HG02840 (cell line): Measurements from ENCODE around the gene RPF1.
"Not testable (repeated sequence)": the region's sequence is repeated elsewhere in the genome, so short reads cannot be mapped to it uniquely, and the experiment has no call there.

ENCODE experiments used
- ATAC-seq: cut with Tn5 transposase; IDR thresholded peaks from one replicate; pipeline ENCODE4 v1.9.1; 2021; ENCODE audit warnings: mild to moderate bottlenecking, moderate library complexity, moderate number of reproducible peaks; ENCODE audit not compliant: unreplicated experiment, low FRiP score

The RPF1 gene

DNA sequence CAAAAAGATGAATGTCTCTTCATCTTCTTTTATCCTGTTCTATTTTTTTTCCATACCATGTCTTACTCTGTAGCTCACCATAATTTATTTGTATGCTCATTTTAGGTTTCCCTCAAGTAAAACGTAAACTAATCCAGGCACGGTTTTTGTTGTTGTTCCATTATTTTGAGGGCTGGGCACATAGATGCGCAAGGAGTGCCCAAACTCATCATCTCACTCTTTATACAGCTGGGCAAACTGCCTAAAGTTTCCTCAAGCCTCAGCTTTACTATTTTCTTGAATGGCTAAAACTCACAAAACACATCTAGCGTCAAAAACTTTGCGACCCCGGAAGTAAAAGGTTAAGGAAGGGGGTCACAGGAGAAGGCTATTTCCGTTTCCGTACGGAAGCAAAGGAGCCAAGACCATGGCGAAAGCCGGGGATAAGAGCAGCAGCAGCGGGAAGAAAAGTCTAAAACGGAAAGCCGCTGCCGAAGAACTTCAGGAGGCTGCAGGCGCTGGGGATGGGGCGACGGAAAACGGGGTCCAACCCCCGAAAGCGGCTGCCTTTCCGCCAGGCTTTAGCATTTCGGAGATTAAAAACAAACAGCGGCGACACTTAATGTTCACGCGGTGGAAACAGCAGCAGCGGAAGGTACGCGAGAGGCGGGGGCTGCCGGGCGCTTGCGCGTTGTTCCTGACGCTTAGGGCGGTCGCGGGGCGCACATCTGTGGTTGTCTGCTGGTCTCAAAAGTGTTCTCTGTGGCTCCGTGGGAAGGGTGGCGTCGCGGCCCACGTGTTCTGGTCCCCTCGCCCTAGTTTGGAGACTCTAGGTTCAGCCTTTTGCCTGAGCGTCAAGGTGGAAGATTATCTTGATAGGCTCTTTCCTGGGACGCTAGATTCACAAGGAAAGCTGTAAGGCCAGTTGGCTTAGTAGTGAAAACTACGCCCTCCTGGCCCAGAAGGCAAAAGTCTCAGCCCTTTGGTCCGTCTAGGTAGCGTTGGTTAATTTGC lies at the start of gene RPF1:
Gene RPF1 (plus strand): TSS at position 391 of the 993 bp plus-strand sequence. CDS start 16 bp downstream, at position 407.
- ATAC-seq: peak; percentile 98

GRCh38 chr1:84430546-84430945 lies 48.5 kb upstream of the RPF1 start:
- ATAC-seq: no peak

DNA sequence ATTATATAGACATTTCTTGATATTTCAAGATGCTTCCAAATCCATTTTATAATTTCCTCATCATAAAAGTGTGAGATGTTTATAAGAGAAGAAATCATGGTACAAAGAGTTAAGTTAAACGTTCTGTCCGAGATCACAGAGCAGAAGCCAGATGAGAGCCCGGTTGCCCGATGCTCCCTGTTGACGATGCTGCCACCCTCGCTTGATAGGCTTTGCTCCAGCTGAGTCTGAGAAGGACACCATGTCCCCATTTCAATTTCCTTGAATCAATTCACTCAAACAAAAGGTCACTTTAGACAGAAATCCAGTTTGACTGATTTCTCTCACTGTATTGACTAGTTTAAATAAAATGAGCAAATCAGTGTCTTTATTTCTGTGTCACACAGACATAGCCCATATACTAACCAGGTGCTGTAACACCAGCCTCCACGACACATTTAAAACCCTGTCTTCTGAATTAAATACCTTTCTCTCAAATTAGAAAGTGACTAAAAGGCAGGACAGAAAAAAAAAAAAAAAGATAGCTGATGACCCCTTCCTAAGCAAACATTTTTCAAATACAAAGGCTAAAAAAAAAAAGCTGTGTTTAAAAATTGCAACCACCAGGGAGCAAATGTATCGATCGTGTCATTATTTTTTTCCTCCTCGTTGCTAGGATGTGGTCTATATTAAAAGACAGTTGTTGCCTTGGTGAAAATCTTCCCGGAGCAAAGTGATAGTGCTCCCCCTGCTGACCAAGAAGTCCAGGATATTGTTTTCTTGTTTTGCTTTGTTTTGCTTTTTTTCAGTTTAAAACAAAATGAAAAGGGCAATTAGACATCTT lies 45.6 kb upstream of the RPF1 start:
- ATAC-seq: no peak

DNA sequence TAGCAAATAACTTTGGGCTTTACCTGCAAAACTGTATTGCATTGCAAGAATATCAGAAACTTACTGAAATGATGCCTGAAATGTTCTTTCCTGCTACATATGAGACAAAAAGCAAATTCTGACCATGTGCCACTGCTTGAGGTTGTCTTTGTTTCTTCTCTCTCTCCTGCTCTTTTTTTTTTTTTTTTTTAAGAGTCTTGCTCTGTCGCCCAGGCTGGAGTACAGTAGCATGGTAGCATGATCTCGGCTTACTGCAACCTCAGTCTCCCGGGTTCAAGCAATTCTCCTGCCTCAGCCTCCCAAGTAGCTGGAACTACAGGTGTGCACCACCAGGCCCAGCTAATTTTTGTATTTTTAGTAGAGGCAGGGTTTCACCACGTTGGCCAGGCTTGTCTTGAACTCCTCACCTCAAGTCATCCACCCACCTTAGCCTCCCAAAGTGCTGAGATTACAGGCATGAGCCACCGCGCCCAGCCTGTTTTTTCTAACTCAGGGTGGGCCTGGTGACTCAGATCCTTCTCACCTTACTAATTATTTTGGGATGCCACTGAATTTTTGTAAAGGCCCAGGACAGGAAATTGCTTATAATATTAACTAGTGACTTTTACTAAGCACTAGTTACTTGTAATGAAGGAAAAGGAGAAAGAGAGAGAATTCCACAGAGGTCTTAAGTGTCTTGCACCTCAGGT lies 44.8 kb upstream of the RPF1 start:
- ATAC-seq: no peak

GRCh38 chr1:84434801-84435549 lies 44.1 kb upstream of the RPF1 start:
- ATAC-seq: no peak

GRCh38 chr1:84436876-84437655 lies 42.0 kb upstream of the RPF1 start:
- peak; percentile 52 for ATAC-seq

- ATAC-seq: peak; percentile 94
Measured at GRCh38 chr1:84442256-84442655, 36.8 kb upstream of the RPF1 start.

GRCh38 chr1:84442747-84443646 lies 36.1 kb upstream of the RPF1 start:
- ATAC-seq: not testable (repeated sequence)

DNA sequence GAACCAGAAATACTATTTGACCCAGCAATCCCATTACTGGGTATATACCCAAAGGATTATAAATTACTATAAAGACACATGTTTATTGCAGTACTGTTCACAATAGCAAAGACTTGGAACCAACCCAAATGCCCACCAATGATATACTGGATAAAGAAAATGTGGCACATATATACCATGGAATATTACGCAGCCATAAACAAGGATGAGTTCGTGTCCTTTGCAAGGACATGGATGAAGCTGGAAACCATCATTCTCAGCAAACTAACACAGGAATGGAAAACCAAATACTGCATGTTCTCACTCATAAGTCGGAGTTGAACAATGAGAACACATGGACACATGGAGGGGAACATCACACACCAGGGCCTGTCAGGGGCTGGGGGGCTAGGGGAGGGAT lies 30.4 kb upstream of the RPF1 start:
- not testable (repeated sequence) for ATAC-seq

DNA sequence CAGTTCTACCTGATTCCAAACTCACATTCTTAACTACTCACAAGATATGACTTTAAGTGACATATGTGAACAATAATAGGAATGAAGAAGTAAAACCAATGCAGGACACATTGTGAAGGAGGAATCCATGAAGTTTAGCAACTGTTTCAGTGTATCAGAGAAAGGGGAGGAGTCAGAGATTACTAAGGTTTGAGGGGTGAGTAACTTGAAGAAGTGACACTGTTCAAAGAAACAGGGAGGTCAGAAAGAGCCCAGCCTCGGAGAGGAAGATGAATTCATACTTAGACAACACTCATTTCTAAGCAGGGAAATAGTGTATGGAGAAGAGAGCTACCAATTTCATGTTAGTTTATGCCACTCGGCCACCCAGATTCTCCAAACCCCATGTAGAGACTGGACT lies 28.2 kb upstream of the RPF1 start:
- no peak for ATAC-seq

DNA sequence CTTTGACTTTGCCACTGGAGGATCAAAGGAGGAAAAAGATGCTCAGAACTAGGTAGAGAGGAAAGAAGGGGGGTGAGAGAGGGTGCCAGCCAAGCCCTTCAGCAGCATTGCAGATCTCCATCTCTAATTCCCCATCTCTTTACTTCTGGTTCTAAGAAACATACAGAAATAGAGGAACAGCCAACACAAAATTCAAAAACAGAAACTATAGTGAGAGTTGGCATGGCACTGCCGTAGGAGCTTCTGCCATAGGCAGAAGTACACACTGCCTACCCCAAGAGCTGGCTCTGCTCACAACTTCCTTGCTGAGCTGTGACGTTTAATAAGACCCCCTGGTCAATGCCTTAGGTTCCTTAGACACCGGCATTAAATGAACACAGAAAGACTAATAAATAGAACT lies 26.6 kb upstream of the RPF1 start:
- ATAC-seq: no peak

- ATAC-seq: no peak
Measured at GRCh38 chr1:84462118-84462517, 16.9 kb upstream of the RPF1 start.

DNA sequence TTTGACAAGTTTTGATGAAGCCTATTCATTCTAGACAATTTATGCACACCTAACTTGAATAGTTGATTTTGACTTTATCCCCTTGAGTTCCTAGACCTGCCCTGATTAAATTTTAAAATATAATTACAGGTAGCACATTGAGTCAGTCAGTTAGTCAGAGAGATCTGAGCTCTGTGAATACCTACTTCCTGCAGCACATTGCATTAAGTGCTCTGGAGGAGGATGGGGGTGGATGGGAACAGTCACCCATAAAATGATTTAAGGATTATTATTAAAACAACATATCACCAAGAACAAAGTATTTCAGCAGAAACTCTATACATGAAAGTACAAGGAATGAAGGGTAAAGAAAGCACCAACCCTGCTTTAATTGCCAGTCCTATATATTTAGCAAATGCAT lies 11.8 kb upstream of the RPF1 start:
- ATAC-seq: no peak

DNA sequence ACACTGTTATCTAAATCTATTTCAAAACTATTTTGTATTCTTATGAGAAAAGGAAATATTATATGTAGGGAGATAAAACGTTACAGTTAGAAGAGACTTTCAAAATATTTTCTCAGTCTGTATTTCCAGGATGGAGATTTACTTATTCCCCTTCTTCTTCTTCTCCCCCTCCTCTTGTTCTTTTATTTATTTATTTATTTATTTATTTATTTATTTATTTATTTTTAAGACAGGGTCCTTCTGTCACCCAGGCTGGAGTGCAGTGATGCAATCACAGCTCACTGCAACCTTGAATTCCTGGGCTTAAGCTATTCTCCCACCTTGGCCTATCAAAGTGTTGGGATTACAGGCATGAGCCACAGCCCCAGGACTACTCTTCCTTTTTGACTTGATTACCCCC lies 2.8 kb upstream of the RPF1 start:
- ATAC-seq: no peak

GRCh38 chr1:84479998-84480397 lies 932 bp downstream of the RPF1 start:
- no peak for ATAC-seq

- ATAC-seq: no peak
Measured at GRCh38 chr1:84480650-84481049, 1.6 kb downstream of the RPF1 start.

GRCh38 chr1:84481317-84481716 lies 2.3 kb downstream of the RPF1 start:
- no peak for ATAC-seq

- no peak for ATAC-seq
Measured at GRCh38 chr1:84488107-84488506, 9.0 kb downstream of the RPF1 start.
